Measurements from ENCODE around the gene SMG5. TPM values are rescaled to one million over a fixed set of nuclear protein-coding genes. Genes with fewer than 3 reads are reported as not detected.
"Not testable (repeated sequence)": the region's sequence is repeated elsewhere in the genome, so short reads cannot be mapped to it uniquely, and the experiment has no call there.

Gene SMG5
- 10 to 100 TPM; 28.1 to 58.8 (median 48.2) TPM for total RNA-seq
- long read RNA-seq, partial matches to known transcripts, result 1 of 4 reads
- long read RNA-seq, other reads (novel, unspliced or antisense), result 3 of 4 reads

GRCh38 chr1:156282479-156283222 is at the start of gene SMG5:
SMG5 (minus strand) TSS chr1:156282825; CDS start chr1:156282680, 145 bp downstream.
- peak; percentile 96 to 98 (median 97) for DNase-seq
- Histone ChIP-seq H3K36me3 (peaks cover 0 to 13% (median under 1%) of the 10 kb centered on the region in 4 donors), H3K27me3 (no peaks in the 10 kb centered on the region), H3K4me1 (peaks cover 0 to 28% (median 7%) of the 10 kb centered on the region in 4 donors), H3K4me3 (peak within 1 kb of the TSS; percentile 85 to 99 (median 87)), H3K9me3 (no peaks in the 10 kb centered on the region), H3K27ac (peak within 1 kb of the TSS; percentile 83 to 88 (median 86))
- WGBS (ENCODE audit: insufficient coverage, low coverage, low lambda C conversion rate, missing lambda C conversion rate), result under 1% methylated on average over 29 of the region's 50 CpGs
- intact Hi-C loops (cut with DNase I), result no loop called here
- peak; percentile 87 to 95 (median 94) for ATAC-seq
- TF ChIP-seq POLR2A (IDR thresholded peaks at IDR 0.05) (peak; percentile 91), CTCF (IDR thresholded peaks at IDR 0.05) (no peak)

GRCh38 chr1:156323179-156323578 is 40.6 kb upstream of the SMG5 start:
- H3K9me3 ChIP-seq; H3K4me1 ChIP-seq; H3K27ac ChIP-seq; ATAC-seq; H3K27me3 ChIP-seq; H3K4me3 ChIP-seq; intact Hi-C loops (cut with DNase I); DNase-seq: not testable (repeated sequence)
- WGBS (ENCODE audit: insufficient coverage, low coverage, low lambda C conversion rate, missing lambda C conversion rate), result 93% methylated on average over 7 of the region's 9 CpGs
- peaks cover 18 to 86% (median 41%) of the 10 kb centered on the region in 4 donors for H3K36me3 ChIP-seq

GRCh38 chr1:156320560-156320959 is 37.9 kb upstream of the SMG5 start:
- no peak for ATAC-seq
- Histone ChIP-seq H3K27ac (no peak overlapping the region), H3K27me3 (no peaks in the 10 kb centered on the region), H3K9me3 (no peaks in the 10 kb centered on the region), H3K4me3 (no peak overlapping the region), H3K36me3 (peaks cover 18 to 100% (median 63%) of the 10 kb centered on the region in 4 donors), H3K4me1 (no peaks in the 10 kb centered on the region)
- intact Hi-C loops (cut with DNase I), result no loop called here
- WGBS (ENCODE audit: insufficient coverage, low coverage, low lambda C conversion rate, missing lambda C conversion rate), result 71% methylated on average over 3 of the region's 3 CpGs
- no peak for DNase-seq
- TF ChIP-seq POLR2A (IDR thresholded peaks at IDR 0.05) (no peak), CTCF (IDR thresholded peaks at IDR 0.05) (no peak)

- DNase-seq, result no peak
- TF ChIP-seq POLR2A (IDR thresholded peaks at IDR 0.05), result no peak
- TF ChIP-seq CTCF (IDR thresholded peaks at IDR 0.05), result peak; percentile 35 to 59 (median 54)
- peak in 2 of 4 donors; percentile 36 to 40 for ATAC-seq
- no peaks in the 10 kb centered on the region for H3K9me3 ChIP-seq
- H3K27ac ChIP-seq, result no peak overlapping the region
- WGBS (ENCODE audit: insufficient coverage, low coverage, low lambda C conversion rate, missing lambda C conversion rate), result no CpG with 5 or more reads among the region's 1 CpG
- no peaks in the 10 kb centered on the region for H3K27me3 ChIP-seq
- H3K4me1 ChIP-seq, result no peaks in the 10 kb centered on the region
- no peak overlapping the region for H3K4me3 ChIP-seq
- H3K36me3 ChIP-seq, result peaks cover 18 to 100% (median 66%) of the 10 kb centered on the region in 4 donors
- intact Hi-C loops (cut with DNase I), result no loop called here
Measured at GRCh38 chr1:156319664-156320063, 37.0 kb upstream of the SMG5 start.

GRCh38 chr1:156316909-156317308 is 34.3 kb upstream of the SMG5 start:
- H3K27me3 ChIP-seq, result no peaks in the 10 kb centered on the region
- H3K4me1 ChIP-seq, result no peaks in the 10 kb centered on the region
- no peak overlapping the region for H3K4me3 ChIP-seq
- no peaks in the 10 kb centered on the region for H3K9me3 ChIP-seq
- no peak overlapping the region for H3K27ac ChIP-seq
- DNase-seq (no peak), ATAC-seq (no peak)
- no peak for TF ChIP-seq POLR2A (IDR thresholded peaks at IDR 0.05)
- no peak for TF ChIP-seq CTCF (IDR thresholded peaks at IDR 0.05)
- 84% methylated on average over 7 of the region's 7 CpGs for WGBS (ENCODE audit: insufficient coverage, low coverage, low lambda C conversion rate, missing lambda C conversion rate)
- intact Hi-C loops (cut with DNase I), result no loop called here
- peaks cover 10 to 100% (median 59%) of the 10 kb centered on the region in 4 donors for H3K36me3 ChIP-seq
